Colonic mucosa (tissue), 4 donors: Measurements from ENCODE around the gene COX7A2L. TPM values are rescaled to one million over a fixed set of nuclear protein-coding genes. Genes with fewer than 3 reads are reported as not detected.

Experiments
- DNase-seq: peaks from one replicate; pipeline ENCODE4 v3.0.0-alpha.2; 2020
- H3K27ac ChIP-seq: fragments of 200-600 bp; one replicate; pipeline ENCODE4 v1.8.0; 2021
- H3K27me3 ChIP-seq: fragments of 200-600 bp; one replicate; pipeline ENCODE4 v1.8.0; 2021
- H3K36me3 ChIP-seq: fragments of 200-600 bp; one replicate; pipeline ENCODE4 v1.8.0; 2021
- H3K4me1 ChIP-seq: fragments of 200-600 bp; one replicate; pipeline ENCODE4 v1.8.0; 2021; ENCODE audit warnings: mild to moderate bottlenecking
- H3K4me3 ChIP-seq: fragments of 200-600 bp; one replicate; pipeline ENCODE4 v1.8.0; 2021
- H3K9ac ChIP-seq, 2 donors: one replicate each; pipeline ENCODE4 v1.7.0; 2013; ENCODE audit warnings: control low read depth in 2 of 2, low read depth in 2 of 2, low read length in 2 of 2
- H3K9me3 ChIP-seq: fragments of 200-600 bp; one replicate; pipeline ENCODE4 v1.8.0; 2021
- CTCF ChIP-seq: fragments of 200-600 bp; IDR thresholded peaks from one replicate; pipeline ENCODE4 v1.8.0; 2022; ENCODE audit warnings: antibody characterized with exemption, mild to moderate bottlenecking
- intact Hi-C: fragments of 100-400 bp; cut with DNase I; formaldehyde crosslinking; loops from one replicate; pipeline ENCODE4 v1.14.1; 2022
- total RNA-seq, 2 donors: library from RNA; stranded (reverse); fragmentation: NEBNext Ultra II Directional in 1 of 2; extraction: Animal tissue kit (Norgen Biotek cat#: 25700) in 1 of 2; gene quantifications; one replicate each; pipeline ENCODE4 v1.2.1, GENCODE V29; 2021
- donor health status: healthy.
- donor health status: DM: no; HTN: no; CAD: no.
- donor health status: DM: no; HTN: no; CAD: no.

Gene COX7A2L
- total RNA-seq, 2 donors from 2014 or later, result 128 to 131 TPM

- Histone ChIP-seq H3K36me3 (no peaks in the 10 kb centered on the region), H3K4me1 (peaks cover 16% of the 10 kb centered on the region), H3K27ac (no peak overlapping the region), H3K9me3 (no peaks in the 10 kb centered on the region), H3K4me3 (no peak overlapping the region), H3K9ac (no peak overlapping the region), H3K27me3 (no peaks in the 10 kb centered on the region)
- TF ChIP-seq CTCF, result no peak
- intact Hi-C loops, result loop anchor here (10.0 kb wide), 1 partner anchor 269 kb away; no protein-coding TSS in a partner anchor
- DNase-seq, result no peak
Measured at GRCh38 chr2:42363413-42363812, 2.4 kb upstream of the COX7A2L start.

GRCh38 chr2:42361728-42362283, 789 bp upstream of the COX7A2L start:
- H3K9ac ChIP-seq, result peak overlapping the region in 1 of 2 donors; percentile 97
- no peak for TF ChIP-seq CTCF
- peaks cover 13% of the 10 kb centered on the region for H3K4me1 ChIP-seq
- intact Hi-C loops, result loop anchor here (10.0 kb wide), 1 partner anchor 267 kb away; no protein-coding TSS in a partner anchor
- peak overlapping the region; percentile 94 for H3K27ac ChIP-seq
- H3K9me3 ChIP-seq, result no peaks in the 10 kb centered on the region
- DNase-seq, result no peak
- H3K4me3 ChIP-seq, result peak overlapping the region; percentile 21
- no peaks in the 10 kb centered on the region for H3K27me3 ChIP-seq
- no peaks in the 10 kb centered on the region for H3K36me3 ChIP-seq

GRCh38 chr2:42360493-42360889, 526 bp downstream of the COX7A2L start:
- Histone ChIP-seq H3K27ac (peak overlapping the region; percentile 94), H3K9ac (peak overlapping the region; percentile 96 to 97), H3K4me3 (peak overlapping the region; percentile 93), H3K36me3 (no peaks in the 10 kb centered on the region), H3K4me1 (peaks cover 13% of the 10 kb centered on the region), H3K27me3 (no peaks in the 10 kb centered on the region), H3K9me3 (no peaks in the 10 kb centered on the region)
- intact Hi-C loops, result loop anchor here (10.0 kb wide), 1 partner anchor 266 kb away; no protein-coding TSS in a partner anchor
- no peak for DNase-seq
- TF ChIP-seq CTCF, result no peak

- intact Hi-C loops, result loop anchor here (10.0 kb wide), 1 partner anchor 265 kb away; no protein-coding TSS in a partner anchor
- peaks cover 13% of the 10 kb centered on the region for H3K4me1 ChIP-seq
- H3K9me3 ChIP-seq, result no peaks in the 10 kb centered on the region
- peak overlapping the region; percentile 93 for H3K4me3 ChIP-seq
- no peak for TF ChIP-seq CTCF
- no peak for DNase-seq
- H3K27me3 ChIP-seq, result no peaks in the 10 kb centered on the region
- H3K9ac ChIP-seq, result peak overlapping the region; percentile 96 to 97
- H3K27ac ChIP-seq, result peak overlapping the region; percentile 94
- no peaks in the 10 kb centered on the region for H3K36me3 ChIP-seq
Measured at GRCh38 chr2:42359965-42360483, 993 bp downstream of the COX7A2L start.

- Histone ChIP-seq H3K36me3 (no peaks in the 10 kb centered on the region), H3K9ac (peak overlapping the region; percentile 96 to 97), H3K4me3 (peak overlapping the region; percentile 93), H3K9me3 (no peaks in the 10 kb centered on the region), H3K27me3 (no peaks in the 10 kb centered on the region), H3K27ac (peak overlapping the region; percentile 94), H3K4me1 (peaks cover 13% of the 10 kb centered on the region)
- TF ChIP-seq CTCF, result no peak
- no peak for DNase-seq
- intact Hi-C loops, result no loop called here
Measured at GRCh38 chr2:42359304-42359964, 1.6 kb downstream of the COX7A2L start.
